C1 segment of cervical spinal cord (tissue), 14 donors: ENCODE measurements around the gene DMRTA1.
"Not testable (repeated sequence)": the region's sequence is repeated elsewhere in the genome, so short reads cannot be mapped to it uniquely, and the experiment has no call there.

Experiments used
- DNase-seq, 14 donors: peaks; one replicate each; lab custom pipeline; 2025; lab: John Stamatoyannopoulos, UW

Gene DMRTA1

DNA sequence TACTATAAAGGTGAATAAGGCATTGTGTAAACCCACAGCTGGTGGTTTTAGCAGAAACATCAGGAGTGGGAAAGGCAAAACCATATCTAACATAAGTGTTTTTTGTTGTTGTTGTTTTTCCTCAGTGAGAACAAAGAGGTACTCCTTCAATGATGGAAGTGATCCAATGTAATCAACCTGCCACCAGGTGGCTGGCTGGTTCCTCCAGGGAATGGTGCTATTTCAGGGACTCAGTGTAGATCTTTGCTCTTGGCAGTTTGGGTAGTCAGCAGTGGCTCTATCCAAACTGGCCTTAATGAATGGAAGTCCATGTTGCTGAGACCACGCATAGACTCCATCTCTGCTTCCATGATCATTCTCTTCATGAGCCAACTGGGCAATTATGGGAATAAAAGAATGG, 10.8 kb downstream of the DMRTA1 start:
- no peak for DNase-seq

DNA sequence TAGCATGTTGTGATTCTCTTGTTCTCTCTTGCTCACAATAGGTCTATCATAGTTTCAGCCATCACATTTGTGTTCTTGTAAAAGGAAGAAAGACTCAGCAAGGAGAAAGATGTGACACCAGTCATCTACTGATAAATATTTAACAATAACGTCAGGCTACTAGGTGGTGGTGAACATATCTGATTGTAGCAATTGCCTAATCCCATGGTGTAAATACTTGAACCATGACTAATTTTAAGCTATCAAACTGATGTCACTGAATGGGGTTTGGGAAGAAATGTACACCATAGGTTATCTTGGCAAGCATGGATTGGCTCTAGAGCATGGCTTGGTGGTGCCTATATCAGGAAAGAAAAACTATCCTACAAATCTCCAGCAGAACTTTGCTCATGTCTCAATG, 16.6 kb downstream of the DMRTA1 start:
- DNase-seq, result no peak

DNA sequence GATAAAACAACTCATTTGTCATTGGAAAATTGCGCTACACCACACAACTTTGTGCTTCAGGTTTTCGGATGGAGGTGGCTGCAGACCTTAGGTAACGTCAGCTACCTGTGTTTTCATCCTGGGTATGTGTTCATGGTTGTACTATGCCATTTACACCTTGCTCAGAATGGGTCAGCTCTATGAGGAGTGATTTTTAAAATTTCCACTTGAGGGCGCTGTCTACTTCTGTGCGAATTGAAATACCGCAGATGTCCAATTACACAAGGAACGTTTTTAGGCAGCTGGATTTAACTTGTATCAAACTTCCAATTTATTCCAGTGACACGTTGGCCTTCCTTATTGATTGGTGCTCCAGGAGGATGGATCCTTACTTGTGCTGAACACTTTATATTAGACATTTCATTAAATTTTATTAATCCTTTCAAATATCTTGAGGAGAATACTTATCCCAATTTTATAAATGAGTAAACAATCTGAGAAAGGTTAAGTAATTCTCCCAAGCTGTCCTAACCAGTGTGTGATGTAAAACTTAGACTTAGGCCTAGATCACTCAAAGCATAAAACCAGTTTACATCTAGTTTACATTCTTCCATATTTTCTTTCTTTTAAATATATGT, 23.4 kb downstream of the DMRTA1 start:
- DNase-seq, result no peak

DNA sequence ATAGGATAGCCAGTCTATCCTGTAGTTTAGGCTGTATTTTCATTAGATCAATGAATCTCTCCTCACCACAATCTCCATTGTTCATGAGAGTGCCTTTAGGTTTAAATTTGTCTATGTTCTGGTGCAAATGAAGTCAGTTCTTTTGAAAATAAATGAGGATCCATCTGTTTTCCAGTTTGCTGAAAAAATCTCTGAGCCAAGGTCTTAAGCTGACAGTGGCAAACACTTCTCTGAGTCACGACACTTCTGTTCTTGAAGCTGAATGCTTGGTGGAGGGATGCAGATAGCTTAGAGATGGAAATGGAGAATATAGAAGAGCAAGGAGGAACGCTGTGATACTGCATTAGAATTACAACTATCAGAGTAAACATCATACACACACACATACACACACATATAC, 34.9 kb downstream of the DMRTA1 start:
- DNase-seq, result no peak

DNA sequence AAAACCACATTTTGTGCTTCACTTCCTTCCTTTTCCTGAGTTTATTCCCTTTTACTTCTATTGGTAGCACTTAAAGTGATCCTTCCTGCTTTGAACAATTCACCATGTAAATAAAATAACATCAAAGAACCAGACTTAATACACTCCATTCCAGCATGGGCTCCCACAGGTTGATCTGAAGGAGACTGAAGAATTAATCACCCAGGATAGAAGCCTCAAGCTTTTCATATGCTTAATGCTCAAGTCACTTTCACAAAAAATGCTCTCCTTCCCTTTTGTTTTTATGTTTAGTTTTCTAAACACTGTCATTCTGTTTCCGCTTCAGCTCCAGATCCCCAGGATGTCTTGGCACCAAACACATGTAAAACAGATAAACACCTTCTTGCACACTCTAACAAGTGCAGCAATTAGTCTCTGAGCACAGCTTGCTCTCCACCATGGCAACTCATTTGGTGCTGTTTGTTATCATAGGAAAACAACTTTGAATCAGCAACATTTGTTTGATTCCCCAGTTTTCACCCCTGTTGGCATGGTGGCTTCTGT, 37.0 kb downstream of the DMRTA1 start:
- DNase-seq, result no peak

DNA sequence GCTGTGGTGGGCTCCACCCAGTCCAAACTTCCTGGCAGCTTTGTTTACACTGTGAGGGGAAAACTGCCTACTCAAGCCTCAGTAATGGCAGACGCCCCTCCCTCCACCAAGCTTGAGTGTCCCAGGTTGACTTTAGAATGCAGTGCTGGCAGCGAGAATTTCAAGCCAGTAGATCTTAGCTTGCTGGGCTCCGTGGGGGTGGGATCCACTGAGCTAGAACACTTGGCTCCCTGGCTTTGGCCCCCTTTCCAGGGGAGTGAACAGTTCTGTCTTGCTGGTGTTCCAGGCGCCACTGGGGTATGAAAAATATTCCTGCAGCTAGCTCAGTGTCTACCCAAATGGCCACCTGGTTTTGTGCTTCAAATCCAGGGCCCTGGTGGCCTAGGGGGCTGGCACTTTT, 49.6 kb downstream of the DMRTA1 start:
- not testable (repeated sequence) for DNase-seq
